GM19099 (cell line): ENCODE results near the gene APP.

Experiments used
- POLR2A ChIP-seq: IDR thresholded peaks from 3 replicates; pipeline ENCODE4 v1.6.1; 2011; ENCODE audit warnings: low read depth; ENCODE audit not compliant: insufficient read length; ENCODE audit errors: extremely low read depth

APP gene

DNA sequence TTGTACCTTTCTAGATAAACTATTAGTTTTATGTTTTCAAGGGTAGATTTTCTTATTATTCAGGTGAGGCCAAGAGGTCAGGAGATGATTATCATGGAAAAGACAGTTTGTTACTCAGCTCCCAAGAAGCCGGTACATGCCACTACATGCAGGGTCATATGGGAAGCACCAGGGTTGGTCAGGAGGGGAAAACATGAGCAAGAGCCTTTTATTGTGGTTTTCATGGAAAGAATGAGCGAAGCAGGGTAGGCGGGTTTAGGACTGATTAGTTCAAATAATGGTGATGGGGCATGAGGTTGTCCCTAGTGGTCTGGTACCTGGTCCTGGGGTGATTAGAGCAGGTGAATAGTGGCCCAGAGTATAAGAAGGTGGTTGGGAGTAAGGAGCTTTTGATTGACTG, 189.9 kb downstream of the APP start:
- no peak for TF ChIP-seq POLR2A

DNA sequence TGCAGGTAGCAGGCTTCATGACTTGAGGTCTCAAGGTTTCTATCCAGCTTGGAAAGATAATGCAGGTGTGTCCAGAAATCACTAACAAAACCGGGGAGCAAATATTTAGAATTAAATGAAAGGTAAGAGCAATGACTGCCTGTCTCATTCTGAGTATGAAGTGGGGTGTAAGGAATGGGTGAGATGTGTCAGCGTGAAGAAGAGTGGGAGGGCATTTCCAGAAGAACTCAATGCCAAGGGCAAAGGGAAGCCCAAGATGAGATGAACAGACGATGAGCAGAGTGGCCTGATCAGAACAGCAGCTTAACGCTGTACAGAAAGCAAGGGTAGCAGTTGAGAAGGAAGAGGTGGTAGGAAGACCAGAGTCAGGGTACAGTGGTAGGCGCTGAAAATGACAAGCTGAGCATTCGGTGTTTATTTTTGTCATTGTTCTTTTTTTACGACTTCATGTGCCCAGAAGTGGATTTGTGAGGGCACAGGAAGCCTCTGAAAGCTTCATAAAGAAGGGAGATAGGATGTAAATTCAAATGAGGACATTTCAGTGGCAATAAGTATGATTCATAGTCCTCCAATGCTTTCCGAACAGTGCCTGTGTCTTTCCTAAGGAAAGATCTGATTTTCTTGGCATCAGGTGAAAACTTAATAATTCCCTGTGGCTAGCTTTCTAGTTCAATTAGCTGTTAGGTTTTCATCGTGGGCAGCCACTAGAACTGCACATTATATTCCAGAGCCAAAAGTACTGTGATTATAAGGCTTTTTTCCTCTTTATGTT, 190.5 kb downstream of the APP start:
- TF ChIP-seq POLR2A = no peak

DNA sequence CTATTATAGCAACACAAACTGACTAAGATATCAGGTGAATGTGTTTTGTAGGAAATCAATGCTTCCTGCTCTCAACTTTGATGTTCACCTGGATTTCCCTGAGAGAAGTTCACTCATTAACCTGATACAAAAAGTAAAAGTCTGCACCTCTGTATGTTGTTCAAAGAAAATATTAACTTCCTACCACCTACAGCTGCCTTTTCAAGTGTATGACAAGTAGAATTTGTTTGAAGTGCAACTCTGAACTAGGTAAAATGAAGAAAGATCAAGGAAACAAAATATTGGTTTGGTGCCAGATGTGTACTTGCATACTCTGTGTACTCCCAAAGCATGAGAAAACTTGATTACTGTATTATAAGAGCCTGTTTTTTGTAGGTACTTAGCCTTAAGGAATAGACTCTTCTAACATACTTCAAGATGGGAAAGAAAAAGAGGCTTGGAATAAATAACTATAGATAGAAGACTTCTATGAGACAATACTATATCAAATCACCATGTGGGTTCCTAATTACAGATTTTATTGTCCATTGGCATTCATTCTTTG, 193.4 kb downstream of the APP start:
- no peak for TF ChIP-seq POLR2A

DNA sequence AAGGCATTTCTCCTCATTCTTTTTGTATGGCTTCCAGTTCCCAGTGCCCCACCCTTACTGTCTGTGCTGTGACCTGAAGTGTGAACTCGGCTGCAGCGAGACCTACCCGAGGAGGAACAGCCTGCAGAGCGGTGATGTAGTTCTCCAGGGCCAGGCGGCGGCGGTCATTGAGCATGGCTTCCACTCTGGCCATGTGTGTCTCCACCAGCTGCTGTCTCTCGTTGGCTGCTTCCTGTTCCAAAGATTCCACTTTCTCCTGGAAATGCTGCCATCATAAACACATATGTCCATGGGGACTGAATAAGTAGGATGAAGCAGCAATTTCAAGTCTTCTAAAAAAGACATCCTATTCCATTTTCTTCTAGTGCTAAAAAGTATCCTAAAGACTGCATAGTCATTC, 195.6 kb downstream of the APP start:
- no peak for TF ChIP-seq POLR2A

DNA sequence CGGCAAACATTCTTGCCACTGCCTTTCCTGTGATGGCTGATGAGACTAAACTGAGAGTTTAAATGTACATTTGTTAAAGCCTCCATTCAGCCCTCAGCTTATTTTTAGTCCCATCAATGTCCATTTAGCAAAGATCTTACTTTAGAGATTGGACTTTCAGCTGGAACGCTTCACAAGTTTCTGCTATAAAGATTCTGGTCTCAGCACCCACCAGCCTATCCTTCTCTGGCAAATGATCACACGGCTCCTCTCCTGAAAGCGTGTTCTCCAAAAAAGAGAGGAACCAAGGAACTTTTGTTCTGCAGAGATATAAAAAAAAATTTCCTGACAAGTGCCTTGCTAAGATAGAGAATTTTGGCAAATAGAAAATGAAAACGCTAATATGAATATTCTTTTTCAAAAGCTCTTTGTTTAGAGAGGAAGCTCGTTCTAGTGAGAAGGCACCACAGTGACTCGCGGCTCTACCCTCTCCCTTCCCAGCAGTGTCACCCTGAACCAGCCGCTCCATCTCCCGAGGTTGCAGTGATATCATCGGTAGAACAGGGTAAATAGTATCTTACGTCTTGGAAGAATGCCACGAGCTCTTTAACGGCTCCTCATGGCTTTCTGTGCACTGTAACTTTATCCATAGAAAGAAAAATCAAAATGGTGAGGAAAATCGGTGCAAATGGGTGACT, 200.2 kb downstream of the APP start:
- TF ChIP-seq POLR2A = no peak

DNA sequence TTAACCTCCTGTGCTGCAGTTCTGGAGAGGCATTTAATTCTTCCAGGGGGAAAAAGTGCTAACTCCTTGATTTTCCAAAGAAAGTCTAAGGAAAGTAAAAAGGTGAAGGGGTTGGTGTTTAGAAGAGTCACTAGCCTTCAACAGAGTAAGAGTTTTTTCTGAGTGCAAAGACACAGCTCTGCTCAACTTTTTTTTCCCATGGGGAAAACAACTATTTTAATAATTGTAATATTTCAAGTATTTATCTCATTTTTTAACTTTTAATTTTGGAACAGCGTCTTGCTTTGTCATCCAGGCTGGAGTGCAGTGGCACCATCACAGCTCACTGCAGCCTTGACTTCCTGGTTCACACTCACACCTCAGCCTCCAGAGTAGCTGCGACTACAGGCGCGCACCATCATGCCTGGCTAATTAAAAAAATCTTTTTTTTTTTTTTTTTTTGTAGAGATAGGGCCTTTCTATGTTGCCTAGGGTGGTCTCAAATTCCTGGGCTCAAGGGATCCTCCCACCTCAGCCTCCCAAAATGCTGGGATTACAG, 202.6 kb downstream of the APP start:
- no peak for TF ChIP-seq POLR2A

DNA sequence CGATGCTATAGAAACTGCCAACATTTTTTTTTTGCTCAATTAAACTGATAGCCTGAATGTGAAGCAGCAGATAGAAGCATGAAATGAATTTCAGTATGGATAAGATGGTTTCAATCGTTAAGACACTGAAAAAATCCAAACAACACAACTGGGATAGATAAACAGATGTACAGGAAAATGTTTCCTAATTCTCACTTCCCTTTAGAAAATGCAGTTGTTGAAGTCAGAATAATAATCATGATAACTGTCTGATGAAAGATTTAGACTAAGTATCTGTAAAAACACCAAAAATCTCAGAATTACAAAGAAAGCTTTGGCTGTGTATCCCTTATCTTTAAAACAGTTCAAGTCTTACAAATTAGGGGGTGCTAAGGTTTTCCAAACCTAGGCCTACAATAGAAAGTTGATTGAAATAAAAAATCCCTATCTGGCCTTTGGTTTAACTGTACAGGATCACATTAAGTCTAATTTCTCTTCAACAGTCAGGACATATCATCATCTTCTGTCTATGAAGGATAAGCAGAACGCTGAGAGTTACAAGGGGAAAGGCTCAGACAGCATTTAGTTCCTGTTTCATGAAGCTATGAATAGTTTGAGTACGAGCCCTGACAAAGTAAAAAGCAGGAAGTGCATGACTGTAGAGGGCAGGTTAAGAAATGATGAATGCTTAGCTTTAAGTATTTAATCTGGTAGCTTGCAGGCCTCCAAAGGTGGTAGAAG, 203.2 kb downstream of the APP start:
- no peak for TF ChIP-seq POLR2A

DNA sequence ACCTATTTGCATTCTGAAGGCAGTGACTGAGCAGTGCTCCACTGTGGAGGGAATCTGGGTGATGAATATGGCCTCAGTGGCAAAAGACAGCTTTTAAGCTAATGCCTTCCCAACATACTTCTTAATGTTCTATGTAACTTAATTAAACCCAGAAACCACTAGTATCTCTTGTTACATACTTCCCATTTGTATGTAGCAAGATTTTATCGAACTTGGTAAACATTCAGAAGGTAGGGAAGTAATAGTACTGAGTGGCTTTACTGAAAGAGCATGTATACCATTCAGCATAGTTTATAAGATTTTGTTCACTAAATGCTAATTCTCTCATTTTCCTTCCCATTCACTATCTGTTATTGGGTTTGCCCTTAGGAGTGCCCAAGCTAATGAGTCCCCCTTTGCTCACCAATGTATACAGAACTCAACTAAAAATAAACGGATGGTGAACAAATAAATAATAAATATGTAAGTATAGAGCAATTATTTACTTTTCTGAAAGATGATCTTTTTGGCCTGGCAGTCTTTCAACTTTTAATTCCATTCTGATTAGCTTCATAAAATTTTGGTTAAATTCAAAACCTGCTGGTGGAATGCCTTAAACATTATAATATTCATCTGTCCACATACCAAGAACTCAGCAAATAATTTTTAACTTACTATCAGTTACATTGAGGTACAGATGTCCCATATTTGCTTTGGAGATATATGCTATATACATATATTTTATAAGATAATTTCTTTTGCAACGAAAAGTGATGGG, 204.4 kb downstream of the APP start:
- TF ChIP-seq POLR2A = no peak

DNA sequence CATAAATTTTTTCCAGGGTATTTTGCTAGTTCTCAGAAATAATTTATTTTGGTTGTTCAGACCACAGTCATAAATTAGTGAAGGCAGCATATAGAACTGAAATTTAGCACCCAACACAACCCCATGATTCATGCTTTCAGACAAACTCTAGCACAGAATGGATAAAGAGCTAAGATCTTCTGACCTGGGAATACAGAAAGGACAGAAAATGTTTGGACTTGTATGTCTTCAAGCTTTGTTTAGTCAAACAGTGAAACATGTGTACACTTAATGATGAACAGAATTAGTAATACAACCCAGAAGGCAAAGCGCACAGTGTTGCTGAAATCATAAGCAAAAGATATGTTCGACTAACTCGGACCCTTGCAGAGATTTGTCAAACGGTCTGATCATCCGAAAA, 205.6 kb downstream of the APP start:
- no peak for TF ChIP-seq POLR2A

DNA sequence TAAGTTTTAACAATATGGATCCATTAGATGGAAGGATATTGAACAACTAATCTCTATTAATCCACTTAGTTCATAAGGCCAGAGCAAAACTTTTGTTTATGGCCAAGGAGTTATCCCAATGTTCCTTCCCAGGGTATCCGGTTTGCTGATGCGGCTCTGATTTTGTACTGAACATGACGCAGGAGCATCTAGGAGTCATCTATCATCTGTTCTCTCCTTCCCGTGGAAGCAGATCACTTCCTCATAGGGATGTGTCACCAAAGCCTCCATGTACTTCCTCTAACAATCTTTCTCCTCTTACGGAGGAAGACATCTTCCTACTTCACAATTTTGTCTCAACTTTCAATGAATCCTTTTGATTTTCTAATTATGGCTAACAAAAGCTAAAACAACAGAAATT, 206.6 kb downstream of the APP start:
- TF ChIP-seq POLR2A = no peak

DNA sequence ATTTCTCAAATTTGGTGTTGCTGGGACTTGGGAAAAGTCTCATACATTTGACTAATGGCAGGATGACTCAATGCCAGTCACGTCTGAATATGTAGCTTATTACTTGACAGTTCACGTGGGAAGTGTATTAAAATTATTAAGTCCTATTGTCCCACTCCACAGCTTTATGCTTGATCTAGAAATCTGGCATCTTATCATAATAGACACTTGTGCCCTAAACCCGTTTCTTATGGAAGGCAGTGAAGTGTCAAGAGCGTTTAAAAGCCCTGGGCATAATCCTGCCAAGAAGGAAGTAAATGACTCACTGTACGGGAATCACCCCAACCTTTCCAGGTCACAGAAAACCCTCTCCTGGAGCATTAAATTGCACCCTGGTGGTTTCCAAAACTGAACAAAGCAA, 207.4 kb downstream of the APP start:
- no peak for TF ChIP-seq POLR2A

DNA sequence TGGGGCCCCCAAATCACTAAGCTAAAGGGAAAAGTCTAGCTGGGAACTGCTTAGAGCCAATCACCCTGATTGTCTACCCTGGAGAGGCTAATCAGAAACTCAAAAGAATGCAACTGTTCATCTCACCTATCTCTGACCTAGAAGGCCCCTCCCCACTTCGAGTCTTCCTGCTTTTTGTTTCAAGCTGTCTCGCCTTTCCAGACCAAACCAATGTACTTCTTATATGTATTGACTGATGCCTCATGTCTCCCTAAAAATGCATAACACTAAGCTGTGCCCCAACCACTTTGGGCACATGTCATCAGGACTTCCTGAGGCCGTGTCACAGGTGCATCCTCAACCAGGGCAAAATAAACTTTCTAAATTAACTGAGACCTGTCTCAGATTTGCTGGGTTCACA, 209.5 kb downstream of the APP start:
- no peak for TF ChIP-seq POLR2A

DNA sequence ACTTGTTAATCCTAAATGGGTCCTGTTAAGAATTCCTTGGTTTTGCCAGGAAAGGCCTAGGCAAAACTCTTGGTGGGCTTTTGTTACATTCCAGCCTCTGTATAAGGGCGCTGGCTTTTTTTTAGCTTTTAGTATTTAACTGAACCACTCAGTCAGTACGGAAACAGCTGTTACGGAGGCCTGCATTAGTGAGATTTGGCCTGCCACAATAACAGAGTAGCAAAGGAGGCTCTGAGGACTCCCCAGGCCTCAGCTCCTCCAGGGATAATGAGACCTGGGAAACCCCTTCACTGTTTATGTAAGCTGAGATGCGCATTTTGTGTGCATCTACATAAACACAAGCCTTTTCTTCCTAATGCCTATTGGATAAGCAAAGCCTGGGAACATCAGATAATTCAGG, 210.2 kb downstream of the APP start:
- TF ChIP-seq POLR2A = no peak

DNA sequence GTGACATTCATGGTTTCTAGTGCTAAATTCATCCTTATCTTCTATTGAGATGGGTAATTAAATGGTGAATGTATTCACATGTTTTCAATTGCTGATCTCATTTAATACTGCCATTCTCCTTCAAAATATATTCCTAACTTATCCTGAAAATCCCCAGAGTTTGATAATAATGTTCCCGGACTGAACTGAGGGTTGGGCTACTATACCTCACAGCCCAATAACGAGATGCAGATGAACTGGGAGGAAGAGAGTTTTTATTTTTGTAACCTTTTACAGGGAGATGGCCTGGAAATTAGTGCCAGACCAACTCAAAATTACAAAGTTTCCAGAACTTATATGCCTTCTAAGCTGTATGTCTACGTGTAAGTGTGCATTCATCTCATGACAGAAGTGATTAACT, 210.8 kb downstream of the APP start:
- TF ChIP-seq POLR2A = no peak
